SU-DHL-6 (cell line): ENCODE measurements around the gene FMR1NB.

Source experiments
- H2AFZ ChIP-seq: fragments of 200-600 bp; sonication (generic); 2 replicates; pipeline ENCODE4 v1.6.1; 2014; ENCODE audit warnings: low read depth, mild to moderate bottlenecking, moderate library complexity, mixed read lengths, antibody characterized with exemption, low read length; ENCODE audit not compliant: severe bottlenecking
- H3F3A ChIP-seq: fragments of 200-600 bp; shearing (Covaris generic); 2 replicates; pipeline ENCODE4 v1.6.0; 2016; ENCODE audit warnings: antibody characterized with exemption, mild to moderate bottlenecking; ENCODE audit not compliant: insufficient read depth
- H3K27ac ChIP-seq: fragments of 200-600 bp; sonication (generic); 2 replicates; pipeline ENCODE4 v1.5.1; 2016; ENCODE audit warnings: low read depth, mild to moderate bottlenecking, low read length, moderate library complexity, mixed read lengths
- H3K27me3 ChIP-seq: fragments of 200-600 bp; sonication (generic), shearing (Covaris generic); 2 replicates; pipeline ENCODE4 v1.6.0; 2014; ENCODE audit warnings: mild to moderate bottlenecking, low read length
- H3K36me3 ChIP-seq: fragments of 200-600 bp; sonication (generic); 2 replicates; pipeline ENCODE4 v1.6.1; 2014; ENCODE audit warnings: mild to moderate bottlenecking, low read length, mixed read lengths
- H3K4me2 ChIP-seq: fragments of 300-600, 200-600 bp; shearing (Covaris generic), sonication (generic); 2 replicates; pipeline ENCODE4 v1.6.0; 2014; ENCODE audit warnings: low read length, low read depth, mild to moderate bottlenecking; ENCODE audit not compliant: poor library complexity, severe bottlenecking
- H3K4me3 ChIP-seq: fragments of 200-600 bp; sonication (generic); 2 replicates; pipeline ENCODE4 v1.5.1; 2014; ENCODE audit warnings: antibody characterized with exemption, low read length, mild to moderate bottlenecking, mixed read lengths; ENCODE audit not compliant: insufficient read depth, poor library complexity, severe bottlenecking
- H3K79me2 ChIP-seq: fragments of 200-600 bp; sonication (generic); 2 replicates; pipeline ENCODE4 v1.6.1; 2014; ENCODE audit warnings: mild to moderate bottlenecking, low read length, moderate library complexity; ENCODE audit not compliant: insufficient read depth
- H3K9ac ChIP-seq: fragments of 200-600 bp; sonication (generic); 2 replicates; pipeline ENCODE4 v1.7.0; 2014; ENCODE audit warnings: mild to moderate bottlenecking, low read length
- H3K9me2 ChIP-seq: fragments of 200-600 bp; sonication (generic); replicated peaks from 2 replicates; pipeline ENCODE4 v1.6.1; 2014; ENCODE audit warnings: low read length; ENCODE audit not compliant: insufficient read depth
- H3K9me3 ChIP-seq: fragments of 200-600 bp; sonication (generic); 2 replicates; pipeline ENCODE4 v1.6.1; 2014; ENCODE audit warnings: low read length, mixed read lengths; ENCODE audit not compliant: insufficient read depth
- H4K20me1 ChIP-seq: fragments of 200-600 bp; sonication (generic); 2 replicates; pipeline ENCODE4 v1.6.1; 2014; ENCODE audit warnings: low read depth, mild to moderate bottlenecking, antibody characterized with exemption, low read length, moderate library complexity, mixed read lengths
- EZH2phosphoT487 ChIP-seq: fragments of 200-600 bp; sonication (generic), shearing (Covaris generic); conservative IDR thresholded peaks from 2 replicates; pipeline ENCODE4 v1.6.1; 2018; ENCODE audit warnings: mild to moderate bottlenecking, antibody characterized with exemption, low read length, moderate library complexity, mixed read lengths
- TF ChIP-seq, protein P1 (sequence below): fragments of 200-600 bp; sonication (generic); IDR thresholded peaks from one replicate; pipeline ENCODE4 v1.5.1; 2017; ENCODE audit warnings: antibody characterized with exemption, mild to moderate bottlenecking, low read length, moderate library complexity; ENCODE audit not compliant: insufficient read depth, poor library complexity, severe bottlenecking

Gene FMR1NB, protein sequence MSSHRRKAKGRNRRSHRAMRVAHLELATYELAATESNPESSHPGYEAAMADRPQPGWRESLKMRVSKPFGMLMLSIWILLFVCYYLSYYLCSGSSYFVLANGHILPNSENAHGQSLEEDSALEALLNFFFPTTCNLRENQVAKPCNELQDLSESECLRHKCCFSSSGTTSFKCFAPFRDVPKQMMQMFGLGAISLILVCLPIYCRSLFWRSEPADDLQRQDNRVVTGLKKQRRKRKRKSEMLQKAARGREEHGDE

DNA sequence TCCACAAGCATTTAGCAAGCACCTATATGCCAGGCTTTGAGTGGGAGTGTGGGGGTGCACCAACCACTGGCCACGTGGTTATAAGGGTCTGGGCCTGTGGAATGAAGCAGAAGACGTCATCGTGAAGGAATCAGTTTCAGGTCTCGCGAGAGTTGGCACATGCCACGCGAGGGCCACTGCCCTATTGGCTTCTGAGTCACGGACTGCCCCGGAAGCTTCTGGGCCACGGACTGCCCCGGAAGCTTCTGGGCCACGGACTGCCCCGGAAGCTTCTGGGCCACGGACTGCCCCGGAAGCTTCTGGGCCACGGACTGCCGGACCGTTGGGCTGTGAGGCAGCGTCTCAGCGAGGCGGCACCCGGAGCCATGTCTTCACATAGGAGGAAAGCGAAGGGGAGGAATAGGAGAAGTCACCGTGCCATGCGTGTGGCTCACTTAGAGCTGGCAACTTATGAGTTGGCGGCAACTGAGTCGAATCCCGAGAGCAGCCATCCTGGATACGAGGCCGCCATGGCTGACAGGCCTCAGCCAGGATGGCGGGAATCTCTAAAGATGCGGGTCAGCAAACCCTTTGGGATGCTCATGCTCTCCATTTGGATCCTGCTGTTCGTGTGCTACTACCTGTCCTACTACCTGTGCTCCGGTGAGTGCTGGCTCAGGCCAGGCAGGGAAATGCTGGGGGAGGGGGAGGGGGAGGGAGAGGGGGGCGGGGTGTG is at the start of gene FMR1NB:
TSS of gene FMR1NB (plus strand) at position 300 of the 715 bp plus-strand sequence. CDS start at position 366, 66 bp downstream.
- Histone ChIP-seq H3K36me3 (no peaks in the 10 kb centered on the region), H2AFZ (no peak within 1 kb of the TSS), H3F3A (no peaks in the 10 kb centered on the region), H3K4me2 (no peak within 1 kb of the TSS), H3K27me3 (no peaks in the 10 kb centered on the region), H4K20me1 (no peaks in the 10 kb centered on the region), H3K9me2 (no peaks in the 10 kb centered on the region), H3K9ac (no peak within 1 kb of the TSS), H3K4me3 (no peak within 1 kb of the TSS), H3K79me2 (no peaks in the 10 kb centered on the region), H3K9me3 (no peaks in the 10 kb centered on the region), H3K27ac (no peak within 1 kb of the TSS)
- TF ChIP-seq, protein P1, sequence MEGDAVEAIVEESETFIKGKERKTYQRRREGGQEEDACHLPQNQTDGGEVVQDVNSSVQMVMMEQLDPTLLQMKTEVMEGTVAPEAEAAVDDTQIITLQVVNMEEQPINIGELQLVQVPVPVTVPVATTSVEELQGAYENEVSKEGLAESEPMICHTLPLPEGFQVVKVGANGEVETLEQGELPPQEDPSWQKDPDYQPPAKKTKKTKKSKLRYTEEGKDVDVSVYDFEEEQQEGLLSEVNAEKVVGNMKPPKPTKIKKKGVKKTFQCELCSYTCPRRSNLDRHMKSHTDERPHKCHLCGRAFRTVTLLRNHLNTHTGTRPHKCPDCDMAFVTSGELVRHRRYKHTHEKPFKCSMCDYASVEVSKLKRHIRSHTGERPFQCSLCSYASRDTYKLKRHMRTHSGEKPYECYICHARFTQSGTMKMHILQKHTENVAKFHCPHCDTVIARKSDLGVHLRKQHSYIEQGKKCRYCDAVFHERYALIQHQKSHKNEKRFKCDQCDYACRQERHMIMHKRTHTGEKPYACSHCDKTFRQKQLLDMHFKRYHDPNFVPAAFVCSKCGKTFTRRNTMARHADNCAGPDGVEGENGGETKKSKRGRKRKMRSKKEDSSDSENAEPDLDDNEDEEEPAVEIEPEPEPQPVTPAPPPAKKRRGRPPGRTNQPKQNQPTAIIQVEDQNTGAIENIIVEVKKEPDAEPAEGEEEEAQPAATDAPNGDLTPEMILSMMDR = no peak
- TF ChIP-seq EZH2phosphoT487 = no peak

DNA sequence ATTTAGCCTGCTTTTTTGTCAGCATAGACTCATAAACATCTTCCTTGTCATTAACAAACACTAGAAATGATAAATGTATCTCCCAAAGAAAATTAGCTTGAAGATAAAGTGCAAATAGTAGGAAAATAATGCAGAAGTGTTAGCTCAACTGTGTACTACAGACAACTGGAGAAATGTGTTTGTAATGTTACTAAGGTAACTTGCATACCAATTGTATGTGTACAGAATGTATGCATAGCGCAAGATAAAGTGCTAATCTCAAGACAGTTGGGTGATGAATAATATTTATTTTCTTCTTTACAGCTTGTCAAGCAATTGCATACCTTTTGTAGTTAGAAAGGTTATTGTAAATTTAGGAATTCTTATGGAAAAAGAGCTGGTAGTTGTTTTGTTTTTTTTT is 47.3 kb upstream of the FMR1NB start:
- no peaks in the 10 kb centered on the region for H3K9me2 ChIP-seq
- no peak overlapping the region for H3K4me3 ChIP-seq
- H3K36me3 ChIP-seq = peaks cover 3% of the 10 kb centered on the region; the same call in 1 of the 2 replicates
- H2AFZ ChIP-seq = no peak overlapping the region
- H3K4me2 ChIP-seq = no peak overlapping the region
- no peak overlapping the region for H3K9ac ChIP-seq
- H3F3A ChIP-seq = no peaks in the 10 kb centered on the region
- no peak overlapping the region for H3K27ac ChIP-seq
- H4K20me1 ChIP-seq = no peaks in the 10 kb centered on the region
- H3K27me3 ChIP-seq = no peaks in the 10 kb centered on the region
- H3K79me2 ChIP-seq = no peaks in the 10 kb centered on the region
- no peaks in the 10 kb centered on the region for H3K9me3 ChIP-seq
- TF ChIP-seq, protein P1 = no peak
- no peak for TF ChIP-seq EZH2phosphoT487

DNA sequence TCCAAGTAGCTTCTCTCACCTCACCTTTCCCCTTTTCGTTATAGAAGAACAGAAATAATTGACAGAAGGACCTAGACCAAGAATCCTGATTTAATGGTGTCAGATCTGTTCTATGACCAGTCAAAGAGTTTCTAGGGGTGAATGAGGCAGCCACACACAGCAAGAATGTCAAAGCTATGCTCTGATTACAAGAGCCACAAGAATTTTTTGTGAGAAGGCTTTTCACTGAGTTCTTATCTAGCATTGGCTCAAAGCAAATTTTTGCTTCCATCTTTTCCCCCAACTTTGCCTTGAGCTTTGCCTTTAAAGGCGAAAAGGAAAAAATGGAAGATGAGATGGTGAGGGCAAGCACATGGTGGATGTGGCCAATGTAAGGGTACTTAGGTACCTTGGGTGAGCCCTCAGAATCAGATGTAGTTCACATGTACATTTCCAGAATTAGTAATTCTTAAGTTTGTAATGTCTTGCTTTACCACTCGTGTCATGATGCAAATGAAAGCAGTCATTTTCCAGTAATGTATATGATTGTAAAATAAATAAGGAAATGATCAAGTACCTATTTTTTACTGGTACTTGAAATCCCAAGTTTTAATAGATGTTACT is 45.9 kb upstream of the FMR1NB start:
- TF ChIP-seq, protein P1 = no peak
- no peak for TF ChIP-seq EZH2phosphoT487

More for the DNA sequence above, 45.9 kb upstream of the FMR1NB start:
- Histone ChIP-seq H3K4me3 (no peak overlapping the region), H3K27ac (no peak overlapping the region), H3F3A (no peaks in the 10 kb centered on the region), H3K36me3 (peaks cover under 1% of the 10 kb centered on the region; the same call in 1 of the 2 replicates), H4K20me1 (no peaks in the 10 kb centered on the region), H3K79me2 (no peaks in the 10 kb centered on the region), H3K27me3 (no peaks in the 10 kb centered on the region), H3K4me2 (no peak overlapping the region), H3K9me3 (no peaks in the 10 kb centered on the region), H3K9me2 (no peaks in the 10 kb centered on the region), H3K9ac (no peak overlapping the region), H2AFZ (no peak overlapping the region)
